HG03280 (cell line): ENCODE measurements around the gene NYNRIN.
"Not testable (repeated sequence)": the region's sequence is repeated elsewhere in the genome, so short reads cannot be mapped to it uniquely, and the experiment has no call there.

Experiments used
- ATAC-seq: cut with Tn5 transposase; IDR thresholded peaks from one replicate; pipeline ENCODE4 v1.9.1; 2021; ENCODE audit warnings: mild to moderate bottlenecking, moderate library complexity; ENCODE audit not compliant: unreplicated experiment

The NYNRIN gene

GRCh38 chr14:24398653-24399446 lies at the start of gene NYNRIN:
Gene NYNRIN (plus strand): TSS chr14:24399003. CDS start chr14:24399247, 244 bp downstream.
- ATAC-seq, result no peak

- ATAC-seq, result no peak
Measured at GRCh38 chr14:24349742-24350141, 49.1 kb upstream of the NYNRIN start.

- no peak for ATAC-seq
Measured at GRCh38 chr14:24351517-24351916, 47.3 kb upstream of the NYNRIN start.

- ATAC-seq, result no peak
Measured at GRCh38 chr14:24353559-24354481, 45.0 kb upstream of the NYNRIN start.

- not testable (repeated sequence) for ATAC-seq
Measured at GRCh38 chr14:24354482-24354825, 44.3 kb upstream of the NYNRIN start.

- ATAC-seq, result no peak
Measured at GRCh38 chr14:24355009-24355408, 43.8 kb upstream of the NYNRIN start.

- ATAC-seq, result no peak
Measured at GRCh38 chr14:24356208-24356607, 42.6 kb upstream of the NYNRIN start.

- ATAC-seq, result no peak
Measured at GRCh38 chr14:24360281-24360680, 38.5 kb upstream of the NYNRIN start.

GRCh38 chr14:24361326-24361725 lies 37.5 kb upstream of the NYNRIN start:
- ATAC-seq, result no peak

- ATAC-seq, result no peak
Measured at GRCh38 chr14:24362241-24362960, 36.4 kb upstream of the NYNRIN start.

- ATAC-seq, result no peak
Measured at GRCh38 chr14:24363401-24363800, 35.4 kb upstream of the NYNRIN start.

- ATAC-seq, result no peak
Measured at GRCh38 chr14:24364841-24365240, 34.0 kb upstream of the NYNRIN start.

- peak; percentile 50 for ATAC-seq
Measured at GRCh38 chr14:24365600-24366412, 33.0 kb upstream of the NYNRIN start.

- ATAC-seq, result no peak
Measured at GRCh38 chr14:24366413-24366720, 32.4 kb upstream of the NYNRIN start.

GRCh38 chr14:24366721-24367513 lies 31.9 kb upstream of the NYNRIN start:
- peak; percentile 58 for ATAC-seq

- no peak for ATAC-seq
Measured at GRCh38 chr14:24367514-24368211, 31.1 kb upstream of the NYNRIN start, which contains the start of gene NFATC4. Gene NFATC4 (plus strand): TSS chr14:24368184. CDS start chr14:24368341, 157 bp downstream.

- no peak for ATAC-seq
Measured at GRCh38 chr14:24368212-24368561, 30.6 kb upstream of the NYNRIN start.

GRCh38 chr14:24368562-24369252 lies 30.1 kb upstream of the NYNRIN start:
- ATAC-seq, result no peak

- ATAC-seq, result no peak
Measured at GRCh38 chr14:24369463-24369862, 29.3 kb upstream of the NYNRIN start.
